Measurements from ENCODE around the gene FAAH.
"Not testable (repeated sequence)": the region's sequence is repeated elsewhere in the genome, so short reads cannot be mapped to it uniquely, and the experiment has no call there.

FAAH gene

GRCh38 chr1:46362158-46362557 lies 32.0 kb upstream of the FAAH start:
- H3K9ac ChIP-seq: no peak overlapping the region
- no peak for TF ChIP-seq CTCF (conservative IDR thresholded peaks at IDR 0.05; ENCODE audit: low read depth, low read length)
- no peaks in the 10 kb centered on the region for H3K4me1 ChIP-seq (ENCODE audit: low read depth, poor library complexity, severe bottlenecking)

GRCh38 chr1:46363121-46363520 lies 31.0 kb upstream of the FAAH start:
- Histone ChIP-seq H3K4me2 (no peak overlapping the region), H3K27ac (no peak overlapping the region), H2AFZ (ENCODE audit: low read depth) (no peak overlapping the region), H3K9ac (no peak overlapping the region), H3K4me3 (IDR thresholded peaks at IDR 0.05; ENCODE audit: insufficient read depth, low read depth, low read length) (no peak overlapping the region), H3K79me2 (ENCODE audit: insufficient read depth, low read depth) (no peaks in the 10 kb centered on the region), H3K27me3 (ENCODE audit: insufficient read depth, low read depth) (no peaks in the 10 kb centered on the region), H3K4me1 (ENCODE audit: low read depth, poor library complexity, severe bottlenecking) (no peaks in the 10 kb centered on the region), H3K36me3 (ENCODE audit: insufficient read depth) (no peaks in the 10 kb centered on the region), H4K20me1 (ENCODE audit: insufficient read depth) (no peaks in the 10 kb centered on the region)
- no peak for TF ChIP-seq CTCF (conservative IDR thresholded peaks at IDR 0.05; ENCODE audit: low read depth, low read length)

More at GRCh38 chr1:46362158-46362557, 32.0 kb upstream of the FAAH start:
- Histone ChIP-seq H4K20me1 (ENCODE audit: insufficient read depth) (no peaks in the 10 kb centered on the region), H3K36me3 (ENCODE audit: insufficient read depth) (no peaks in the 10 kb centered on the region), H3K4me2 (no peak overlapping the region), H3K4me3 (IDR thresholded peaks at IDR 0.05; ENCODE audit: insufficient read depth, low read depth, low read length) (no peak overlapping the region), H2AFZ (ENCODE audit: low read depth) (no peak overlapping the region), H3K27ac (no peak overlapping the region), H3K79me2 (ENCODE audit: insufficient read depth, low read depth) (no peaks in the 10 kb centered on the region), H3K27me3 (ENCODE audit: insufficient read depth, low read depth) (no peaks in the 10 kb centered on the region)

- no peak overlapping the region for H3K27ac ChIP-seq
- H3K4me3 ChIP-seq (IDR thresholded peaks at IDR 0.05; ENCODE audit: insufficient read depth, low read depth, low read length): no peak overlapping the region
- H3K27me3 ChIP-seq (ENCODE audit: insufficient read depth, low read depth): no peaks in the 10 kb centered on the region
- H4K20me1 ChIP-seq (ENCODE audit: insufficient read depth): no peaks in the 10 kb centered on the region
- H2AFZ ChIP-seq (ENCODE audit: low read depth): no peak overlapping the region
- no peaks in the 10 kb centered on the region for H3K4me1 ChIP-seq (ENCODE audit: low read depth, poor library complexity, severe bottlenecking)
- no peak for TF ChIP-seq CTCF (conservative IDR thresholded peaks at IDR 0.05; ENCODE audit: low read depth, low read length)
- no peak overlapping the region for H3K4me2 ChIP-seq
- no peak overlapping the region for H3K9ac ChIP-seq
- H3K79me2 ChIP-seq (ENCODE audit: insufficient read depth, low read depth): no peaks in the 10 kb centered on the region
- no peaks in the 10 kb centered on the region for H3K36me3 ChIP-seq (ENCODE audit: insufficient read depth)
These were observed 29.5 kb upstream of the FAAH start for GRCh38 chr1:46364612-46365011.

GRCh38 chr1:46365796-46366195 lies 28.3 kb upstream of the FAAH start:
- not testable (repeated sequence) for H3K9ac ChIP-seq; H2AFZ ChIP-seq (ENCODE audit: low read depth); H3K4me2 ChIP-seq; H3K4me3 ChIP-seq (IDR thresholded peaks at IDR 0.05; ENCODE audit: insufficient read depth, low read depth, low read length); H3K4me1 ChIP-seq (ENCODE audit: low read depth, poor library complexity, severe bottlenecking); H4K20me1 ChIP-seq (ENCODE audit: insufficient read depth); H3K27me3 ChIP-seq (ENCODE audit: insufficient read depth, low read depth); H3K36me3 ChIP-seq (ENCODE audit: insufficient read depth); H3K79me2 ChIP-seq (ENCODE audit: insufficient read depth, low read depth); H3K27ac ChIP-seq

GRCh38 chr1:46367072-46367471 lies 27.0 kb upstream of the FAAH start:
- no peaks in the 10 kb centered on the region for H4K20me1 ChIP-seq (ENCODE audit: insufficient read depth)
- H3K36me3 ChIP-seq (ENCODE audit: insufficient read depth): no peaks in the 10 kb centered on the region
- no peaks in the 10 kb centered on the region for H3K79me2 ChIP-seq (ENCODE audit: insufficient read depth, low read depth)

GRCh38 chr1:46367701-46368100 lies 26.4 kb upstream of the FAAH start:
- H3K4me1 ChIP-seq (ENCODE audit: low read depth, poor library complexity, severe bottlenecking); H3K4me2 ChIP-seq; H3K36me3 ChIP-seq (ENCODE audit: insufficient read depth); H3K27ac ChIP-seq; H3K4me3 ChIP-seq (IDR thresholded peaks at IDR 0.05; ENCODE audit: insufficient read depth, low read depth, low read length); H2AFZ ChIP-seq (ENCODE audit: low read depth); H3K27me3 ChIP-seq (ENCODE audit: insufficient read depth, low read depth); H3K79me2 ChIP-seq (ENCODE audit: insufficient read depth, low read depth); H3K9ac ChIP-seq; H4K20me1 ChIP-seq (ENCODE audit: insufficient read depth): not testable (repeated sequence)

More at GRCh38 chr1:46367072-46367471, 27.0 kb upstream of the FAAH start:
- Histone ChIP-seq H3K4me1 (ENCODE audit: low read depth, poor library complexity, severe bottlenecking) (no peaks in the 10 kb centered on the region), H2AFZ (ENCODE audit: low read depth) (no peak overlapping the region), H3K9ac (no peak overlapping the region), H3K4me3 (IDR thresholded peaks at IDR 0.05; ENCODE audit: insufficient read depth, low read depth, low read length) (no peak overlapping the region), H3K4me2 (no peak overlapping the region), H3K27ac (no peak overlapping the region), H3K27me3 (ENCODE audit: insufficient read depth, low read depth) (no peaks in the 10 kb centered on the region)
- TF ChIP-seq CTCF (conservative IDR thresholded peaks at IDR 0.05; ENCODE audit: low read depth, low read length): no peak
